Kidney (tissue), 14 donors: ENCODE measurements around the gene CRYGB. TPM values are rescaled to one million over a fixed set of nuclear protein-coding genes. Genes with fewer than 3 reads are reported as not detected.

Source experiments
- DNase-seq, 5 donors: peaks; one replicate each; pipeline ENCODE4 v3.0.0-alpha.2; 2013 to 2020
- FAIRE-seq: peaks from 2 replicates; lab custom pipeline; 2012; peaks lifted over from hg19 to GRCh38; lab: Jason Lieb, UNC
- H3K27ac ChIP-seq, 2 donors: one replicate each; pipeline ENCODE4 v1.7.0; 2013; ENCODE audit warnings: low read depth in 2 of 2, low read length in 2 of 2, inconsistent platforms in 1 of 2
- H3K27me3 ChIP-seq: one replicate; pipeline ENCODE4 v1.7.1; 2013; ENCODE audit warnings: low read length, inconsistent platforms; ENCODE audit not compliant: control insufficient read depth, insufficient read depth
- H3K36me3 ChIP-seq, 3 donors: one replicate each; pipeline versions ENCODE4 v1.7.0 to v1.7.1; 2013; ENCODE audit warnings: low read length in 3 of 3, control low read depth in 1 of 3, inconsistent platforms in 1 of 3; ENCODE audit not compliant: insufficient read depth in 3 of 3, control insufficient read depth in 2 of 3
- H3K4me1 ChIP-seq, 3 donors: one replicate each; pipeline versions ENCODE4 v1.7.0 to v1.7.1; 2013; ENCODE audit warnings: low read length in 3 of 3, inconsistent platforms in 1 of 3, low read depth in 1 of 3; ENCODE audit not compliant: control insufficient read depth in 2 of 3, insufficient read depth in 2 of 3
- H3K4me3 ChIP-seq, 3 donors: one replicate each; pipeline versions ENCODE4 v1.7.0 to v1.8.1; 2013; ENCODE audit warnings: low read length in 3 of 3, control low read depth in 1 of 3, inconsistent platforms in 1 of 3
- H3K9ac ChIP-seq, 3 donors: one replicate each; pipeline versions ENCODE4 v1.7.0 to v1.7.1; 2013; ENCODE audit warnings: low read length in 3 of 3, control low read depth in 1 of 3, inconsistent platforms in 1 of 3
- H3K9me3 ChIP-seq, 3 donors: one replicate each; pipeline versions ENCODE4 v1.7.0 to v1.7.1; 2013; ENCODE audit warnings: low read length in 3 of 3, control low read depth in 1 of 3, inconsistent platforms in 1 of 3; ENCODE audit not compliant: control insufficient read depth in 2 of 3, insufficient read depth in 1 of 3
- intact Hi-C: fragments of 100-400 bp; cut with DNase I; formaldehyde crosslinking; loops from one replicate; pipeline ENCODE4 v1.11.1; 2022
- polyA plus RNA-seq: library from polyadenylated mRNA; stranded (reverse); fragments of 350-450 nt; fragmentation: Illumina TruSeq; extraction: RNeasy Lipid Tissue Mini Kit (QIAGEN cat#74804); gene quantifications from one replicate; pipeline ENCODE4 v1.2.3, GENCODE V29; 2014; ENCODE audit warnings: low read depth, low replicate concordance; ENCODE audit not compliant: insufficient read depth
- total RNA-seq: library from RNA; stranded (reverse); fragmentation: NEBNext Ultra II Directional; extraction: Animal tissue kit (Norgen Biotek cat#: 25700); gene quantifications from one replicate; pipeline ENCODE4 v1.2.1, GENCODE V29; 2021
- TF ChIP-seq, protein P1 (sequence below): IDR thresholded peaks from 3 replicates; pipeline ENCODE4 v1.5.1; 2012; ENCODE audit warnings: mild to moderate bottlenecking, moderate library complexity, borderline replicate concordance; ENCODE audit not compliant: insufficient read depth; ENCODE audit errors: extremely low read depth
- donor health status: control.
- donor health status: control.
- donor health status: control.
- donor health status: control.
- donor health status: control.
- donor health status: DM: yes; HTN: yes; CAD: no.
- donor health status: Normal renal cell carcinoma (clear cell type).

Gene CRYGB
- total and polyA plus RNA-seq, 2 donors from 2014 or later = not detected

DNA sequence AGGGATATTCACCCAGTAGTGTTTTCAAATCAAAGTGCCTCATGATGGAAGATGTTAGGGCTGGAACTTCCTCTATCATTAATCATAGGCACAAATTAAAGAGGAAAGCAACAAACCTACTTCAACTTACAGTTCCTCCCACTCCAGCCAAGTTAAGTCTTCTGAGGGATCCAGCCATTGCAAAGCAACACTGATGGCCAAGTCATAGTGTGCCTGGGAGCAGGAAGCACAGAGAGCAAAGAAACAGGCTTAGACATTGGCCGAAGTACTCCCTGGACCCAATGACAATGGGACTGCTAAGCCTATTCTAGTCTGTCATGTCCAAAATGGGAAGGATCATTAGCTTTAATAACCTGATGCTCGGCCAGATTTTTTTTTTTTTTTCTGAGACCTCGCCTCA lies 36.9 kb upstream of the CRYGB start:
- TF ChIP-seq, protein P1, sequence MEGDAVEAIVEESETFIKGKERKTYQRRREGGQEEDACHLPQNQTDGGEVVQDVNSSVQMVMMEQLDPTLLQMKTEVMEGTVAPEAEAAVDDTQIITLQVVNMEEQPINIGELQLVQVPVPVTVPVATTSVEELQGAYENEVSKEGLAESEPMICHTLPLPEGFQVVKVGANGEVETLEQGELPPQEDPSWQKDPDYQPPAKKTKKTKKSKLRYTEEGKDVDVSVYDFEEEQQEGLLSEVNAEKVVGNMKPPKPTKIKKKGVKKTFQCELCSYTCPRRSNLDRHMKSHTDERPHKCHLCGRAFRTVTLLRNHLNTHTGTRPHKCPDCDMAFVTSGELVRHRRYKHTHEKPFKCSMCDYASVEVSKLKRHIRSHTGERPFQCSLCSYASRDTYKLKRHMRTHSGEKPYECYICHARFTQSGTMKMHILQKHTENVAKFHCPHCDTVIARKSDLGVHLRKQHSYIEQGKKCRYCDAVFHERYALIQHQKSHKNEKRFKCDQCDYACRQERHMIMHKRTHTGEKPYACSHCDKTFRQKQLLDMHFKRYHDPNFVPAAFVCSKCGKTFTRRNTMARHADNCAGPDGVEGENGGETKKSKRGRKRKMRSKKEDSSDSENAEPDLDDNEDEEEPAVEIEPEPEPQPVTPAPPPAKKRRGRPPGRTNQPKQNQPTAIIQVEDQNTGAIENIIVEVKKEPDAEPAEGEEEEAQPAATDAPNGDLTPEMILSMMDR = no peak
- no peaks in the 10 kb centered on the region for H3K36me3 ChIP-seq
- no peak overlapping the region for H3K9ac ChIP-seq
- no peak overlapping the region for H3K27ac ChIP-seq
- intact Hi-C loops = no loop called here
- H3K27me3 ChIP-seq = no peaks in the 10 kb centered on the region
- DNase-seq (no peak), FAIRE-seq (no peak)
- no peak overlapping the region for H3K4me3 ChIP-seq
- H3K4me1 ChIP-seq = no peaks in the 10 kb centered on the region
- no peaks in the 10 kb centered on the region for H3K9me3 ChIP-seq

DNA sequence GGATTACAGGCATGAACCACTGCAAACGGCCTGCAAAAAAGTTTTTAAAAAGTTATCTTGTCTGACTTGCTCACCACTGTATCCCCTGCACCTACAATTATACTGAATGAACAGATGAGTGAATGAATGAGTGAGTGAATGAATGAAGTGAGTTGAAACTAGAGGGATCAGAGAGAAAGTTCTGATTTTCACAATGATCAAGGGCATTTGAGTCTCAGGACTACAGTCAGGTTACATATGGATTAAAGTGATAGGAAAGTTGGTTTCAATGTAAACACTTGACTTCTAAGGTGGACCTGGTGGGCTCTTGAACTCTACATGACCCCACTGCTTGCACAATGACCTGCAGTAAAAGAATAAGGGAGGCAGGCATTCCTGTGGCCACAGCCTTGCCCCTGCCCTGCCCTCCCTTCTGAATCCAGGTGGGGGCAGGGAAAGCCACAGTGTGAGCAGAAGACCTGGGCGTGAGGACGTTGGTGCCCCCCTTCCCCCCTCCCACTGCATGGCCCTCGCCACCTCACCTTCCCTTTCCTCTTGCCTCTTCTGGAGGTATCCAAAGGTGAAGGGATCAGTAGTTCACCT lies 33.2 kb upstream of the CRYGB start:
- Histone ChIP-seq H3K9me3 (no peaks in the 10 kb centered on the region), H3K27ac (no peak overlapping the region), H3K4me3 (no peak overlapping the region), H3K9ac (no peak overlapping the region), H3K27me3 (no peaks in the 10 kb centered on the region), H3K4me1 (no peaks in the 10 kb centered on the region), H3K36me3 (no peaks in the 10 kb centered on the region)
- TF ChIP-seq, protein P1 = no peak
- FAIRE-seq (no peak), DNase-seq (peak in 2 of 5 donors; percentile 14 to 25)
- intact Hi-C loops = no loop called here

DNA sequence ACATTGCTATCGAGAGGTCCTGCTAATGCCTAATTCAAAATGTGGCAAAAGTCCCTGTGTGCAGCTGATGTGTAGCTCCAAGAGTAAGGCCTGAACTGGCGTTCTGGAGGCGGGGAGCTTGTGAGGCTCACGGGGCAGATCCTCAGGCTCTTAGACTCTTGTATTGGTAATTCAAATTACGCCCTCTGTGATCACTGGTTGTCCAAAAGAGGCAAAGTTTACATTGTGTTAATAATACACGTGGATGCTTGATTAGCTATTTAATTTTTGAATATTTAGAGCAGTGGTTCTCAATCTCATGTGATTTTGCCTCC lies 29.8 kb upstream of the CRYGB start:
- Histone ChIP-seq H3K4me3 (no peak overlapping the region), H3K9me3 (no peaks in the 10 kb centered on the region), H3K9ac (no peak overlapping the region), H3K27me3 (no peaks in the 10 kb centered on the region), H3K36me3 (no peaks in the 10 kb centered on the region), H3K27ac (no peak overlapping the region), H3K4me1 (no peaks in the 10 kb centered on the region)
- no peak for DNase-seq
- intact Hi-C loops = no loop called here
- TF ChIP-seq, protein P1 = no peak
- FAIRE-seq = no peak
